Body of pancreas (tissue), 4 donors: ENCODE results near the gene PEG3. TPM values are rescaled to one million over a fixed set of nuclear protein-coding genes. Genes with fewer than 3 reads are reported as not detected.
"Not testable (repeated sequence)": the region's sequence is repeated elsewhere in the genome, so short reads cannot be mapped to it uniquely, and the experiment has no call there.

Experiments
- ATAC-seq: fragments of 150-250 bp; one replicate; pipeline ENCODE4 v1.9.1; 2016
- DNase-seq, 4 donors: peaks; one replicate each; pipeline ENCODE4 v3.0.0-alpha.2; 2019
- H3K27ac ChIP-seq, 4 donors: fragments of 200-600 bp; sonication (generic); 1 replicate in 3 of 4; 2 replicates in 1 of 4; pipeline versions ENCODE4 v1.5.1 to v1.6.1; 2016 to 2019; ENCODE audit warnings: mild to moderate bottlenecking in 1 of 4, mixed read lengths in 1 of 4, moderate library complexity in 1 of 4
- H3K27me3 ChIP-seq, 2 donors: fragments of 200-600 bp; sonication (generic); one replicate each; pipeline ENCODE4 v1.6.0; 2016; ENCODE audit warnings: mild to moderate bottlenecking in 1 of 2
- H3K36me3 ChIP-seq, 2 donors: fragments of 200-600 bp; sonication (generic); replicated peaks in 1 of 2; 2 replicates each; pipeline ENCODE4 v1.5.1; 2016; ENCODE audit warnings: low read depth in 2 of 2; ENCODE audit not compliant: insufficient read depth in 1 of 2
- H3K4me1 ChIP-seq: fragments of 200-600 bp; sonication (generic); one replicate; pipeline ENCODE4 v1.6.0; 2016
- H3K4me3 ChIP-seq, 2 donors: fragments of 200-600 bp; sonication (generic); 1 replicate in 1 of 2; 2 replicates in 1 of 2; pipeline ENCODE4 v1.5.1; 2016 to 2019
- H3K9me3 ChIP-seq, 3 donors: fragments of 200-600 bp; sonication (generic); 1 replicate in 2 of 3; 2 replicates in 1 of 3; pipeline ENCODE4 v1.5.1; 2016
- CTCF ChIP-seq, 7 experiments: fragments of 450-650 bp in 4 of 7; fragments of 200-600 bp in 3 of 7; sonication (generic) in 3 of 7; IDR thresholded peaks; one replicate each; pipeline ENCODE4 v1.5.1; 2016 to 2019; ENCODE audit warnings: antibody characterized with exemption in 7 of 7
- POLR2A ChIP-seq, 3 donors: fragments of 450-650 bp; IDR thresholded peaks; one replicate each; pipeline ENCODE4 v1.6.1; 2016; ENCODE audit warnings: antibody characterized with exemption in 3 of 3, mild to moderate bottlenecking in 2 of 3
- WGBS, 2 donors: methylation state at CpG; one replicate each; pipeline ENCODE4 v1.1.5; 2017; 5-methylcytosine and 5-hydroxymethylcytosine counted together
- intact Hi-C: fragments of 100-400 bp; cut with DNase I; formaldehyde crosslinking; loops from one replicate; pipeline ENCODE4 v1.15.1; 2023
- total RNA-seq, 2 donors: library from RNA; depleted of rRNA; stranded (reverse); fragments of >200 nt; gene quantifications; one replicate each; pipeline ENCODE4 v1.1.0, GENCODE V29; 2016

PEG3 gene
- total RNA-seq, 2 donors from 2014 or later, result 3.1 to 5.9 TPM

GRCh38 chr19:56858026-56858425, 17.5 kb upstream of the PEG3 start:
- intact Hi-C loops, result no loop called here
- Histone ChIP-seq H3K4me1 (no peaks in the 10 kb centered on the region), H3K9me3 (no peaks in the 10 kb centered on the region), H3K27ac (no peak overlapping the region), H3K4me3 (no peak overlapping the region), H3K27me3 (no peaks in the 10 kb centered on the region), H3K36me3 (no peaks in the 10 kb centered on the region)
- WGBS, 2 donors, result 66 to 79% methylated on average over 4 of the region's 4 CpGs
- TF ChIP-seq CTCF (IDR thresholded peaks at IDR 0.05) (no peak), POLR2A (IDR thresholded peaks at IDR 0.05) (no peak)
- no peak for ATAC-seq
- no peak for DNase-seq

- TF ChIP-seq POLR2A (IDR thresholded peaks at IDR 0.05) (no peak), CTCF (IDR thresholded peaks at IDR 0.05) (no peak)
- Histone ChIP-seq H3K36me3 (no peaks in the 10 kb centered on the region), H3K27me3 (no peaks in the 10 kb centered on the region), H3K4me3 (no peak overlapping the region), H3K27ac (no peak overlapping the region), H3K4me1 (no peaks in the 10 kb centered on the region), H3K9me3 (no peaks in the 10 kb centered on the region)
- no peak for ATAC-seq
- intact Hi-C loops, result no loop called here
- 67 to 72% methylated on average over 3 of the region's 3 CpGs for WGBS, 2 donors
- DNase-seq, result no peak
Measured at GRCh38 chr19:56856822-56857221, 16.3 kb upstream of the PEG3 start.

GRCh38 chr19:56852361-56852760, 11.8 kb upstream of the PEG3 start:
- WGBS, 2 donors, result 68 to 74% methylated on average over 2 of the region's 2 CpGs
- H3K36me3 ChIP-seq, ATAC-seq, H3K4me1 ChIP-seq, H3K4me3 ChIP-seq, DNase-seq, H3K9me3 ChIP-seq, H3K27me3 ChIP-seq, intact Hi-C loops, H3K27ac ChIP-seq: not testable (repeated sequence)

GRCh38 chr19:56848166-56848565, 7.6 kb upstream of the PEG3 start:
- TF ChIP-seq POLR2A (IDR thresholded peaks at IDR 0.05) (no peak), CTCF (IDR thresholded peaks at IDR 0.05) (no peak)
- Histone ChIP-seq H3K27ac (no peak overlapping the region), H3K36me3 (no peaks in the 10 kb centered on the region), H3K27me3 (no peaks in the 10 kb centered on the region), H3K9me3 (no peaks in the 10 kb centered on the region), H3K4me3 (no peak overlapping the region), H3K4me1 (no peaks in the 10 kb centered on the region)
- ATAC-seq (no peak), DNase-seq (no peak)
- 60 to 68% methylated on average over 4 of the region's 4 CpGs for WGBS, 2 donors
- intact Hi-C loops, result no loop called here

- Histone ChIP-seq H3K9me3 (no peaks in the 10 kb centered on the region), H3K27ac (no peak overlapping the region), H3K36me3 (no peaks in the 10 kb centered on the region), H3K27me3 (no peaks in the 10 kb centered on the region), H3K4me1 (peaks cover 10% of the 10 kb centered on the region), H3K4me3 (no peak overlapping the region)
- DNase-seq, result no peak
- TF ChIP-seq POLR2A (IDR thresholded peaks at IDR 0.05), result no peak
- no peak for TF ChIP-seq CTCF (IDR thresholded peaks at IDR 0.05)
- intact Hi-C loops, result no loop called here
- no peak for ATAC-seq
- 64 to 88% methylated on average over 1 of the region's 1 CpG for WGBS, 2 donors
Measured at GRCh38 chr19:56842412-56842811, 1.9 kb upstream of the PEG3 start.
